Activated B cell treated with CpG ODN at 0.5 μM for 24 hours (primary cell): ENCODE measurements around the gene TMEM222. TPM values are rescaled to one million over a fixed set of nuclear protein-coding genes. Genes with fewer than 3 reads are reported as not detected.

Experiments used
- ATAC-seq: fragments of 200-7000 bp; cut with Tn5 transposase; one replicate; pipeline ENCODE4 v1.10.0; 2021; ENCODE audit warnings: low read depth, mild to moderate bottlenecking, moderate library complexity
- CTCF ChIA-PET: fragments of 350-600 bp; sonication (Branson Sonifier 250); formaldehyde crosslinking; loops from one replicate; lab custom pipeline; 2021; ENCODE audit warnings: antibody characterized with exemption; lab: Charles Lee
- POLR2A ChIA-PET: fragments of 350-600 bp; sonication (Branson Sonifier 250); formaldehyde crosslinking; loops from one replicate; lab custom pipeline; 2021; ENCODE audit warnings: antibody characterized with exemption; lab: Charles Lee
- DNase-seq: peaks from one replicate; pipeline ENCODE4 v3.0.0; 2022
- H3K27ac Mint-ChIP-seq: one replicate; pipeline ENCODE4 v1.8.0; 2020; ENCODE audit warnings: mixed read lengths
- H3K27me3 Mint-ChIP-seq: one replicate; pipeline ENCODE4 v1.8.0; 2021; ENCODE audit warnings: mixed read lengths
- H3K36me3 Mint-ChIP-seq: one replicate; pipeline ENCODE4 v1.8.0; 2021; ENCODE audit warnings: low read depth, mixed read lengths
- H3K4me1 Mint-ChIP-seq: one replicate; pipeline ENCODE4 v1.8.0; 2021; ENCODE audit warnings: mixed read lengths
- H3K4me3 Mint-ChIP-seq: one replicate; pipeline ENCODE4 v1.8.0; 2020; ENCODE audit warnings: mild to moderate bottlenecking, mixed read lengths
- H3K9me3 Mint-ChIP-seq: one replicate; pipeline ENCODE4 v1.8.0; 2020; ENCODE audit warnings: mixed read lengths
- CTCF ChIP-seq: fragments of 200-600 bp; IDR thresholded peaks from one replicate; pipeline ENCODE4 v1.8.0; 2022; ENCODE audit warnings: antibody characterized with exemption, mild to moderate bottlenecking
- intact Hi-C: fragments of 100-400 bp; cut with micrococcal nuclease; formaldehyde crosslinking; loops from one replicate; pipeline ENCODE4 v1.15.1; 2024
- total RNA-seq: library from RNA; stranded (reverse); gene quantifications from 2 replicates; pipeline ENCODE4 v1.2.3, GENCODE V29; 2022

Gene TMEM222
- total RNA-seq, 1 donor from 2014 or later = 43.0 TPM

GRCh38 chr1:27342391-27342777 lies 20.4 kb downstream of the TMEM222 start:
- peaks cover 26% of the 10 kb centered on the region for H3K36me3 Mint-ChIP-seq
- peak overlapping the region; percentile 80 for H3K4me3 Mint-ChIP-seq
- peak overlapping the region; percentile 87 for H3K27ac Mint-ChIP-seq
- DNase-seq (no peak), ATAC-seq (peak; percentile 7)
- H3K9me3 Mint-ChIP-seq = no peaks in the 10 kb centered on the region
- H3K4me1 Mint-ChIP-seq = peaks cover 71% of the 10 kb centered on the region
- no peaks in the 10 kb centered on the region for H3K27me3 Mint-ChIP-seq
- ChIA-PET POLR2A (interaction anchor here (1.1 to 4.7 kb wide), 11 partner anchors 7 to 430 kb away, joined by 3 to 75 read pairs (median 10); partner anchors contain the start of genes FAM76A, MAP3K6, STX12 and TMEM222), CTCF (interaction anchor here (0.9 to 3.7 kb wide), 6 partner anchors 9 to 53 kb away, joined by 3 to 23 read pairs (median 4); no protein-coding TSS in a partner anchor)
- no peak for TF ChIP-seq CTCF
- intact Hi-C loops = loop anchor here (5.0 to 10.0 kb wide), 2 partner anchors 385 to 648 kb away; partner anchors contain the start of genes ARID1A and FAM76A

- Mint-ChIP-seq H3K27ac (peak overlapping the region; percentile 87), H3K4me3 (peak overlapping the region; percentile 80), H3K27me3 (no peaks in the 10 kb centered on the region), H3K36me3 (peaks cover 29% of the 10 kb centered on the region), H3K9me3 (no peaks in the 10 kb centered on the region), H3K4me1 (peaks cover 71% of the 10 kb centered on the region)
- no peak for TF ChIP-seq CTCF
- CTCF ChIA-PET = interaction anchor here (0.9 to 3.7 kb wide), 3 partner anchors 10 to 47 kb away, joined by 4 to 23 read pairs (median 5); no protein-coding TSS in a partner anchor
- intact Hi-C loops = loop anchor here (5.0 to 10.0 kb wide), 2 partner anchors 384 to 648 kb away; partner anchors contain the start of genes ARID1A and FAM76A
- peak; percentile 55 for ATAC-seq
- POLR2A ChIA-PET = interaction anchor here (1.0 to 4.7 kb wide), 7 partner anchors 10 to 319 kb away, joined by 3 to 75 read pairs (median 11); partner anchors contain the start of genes MAP3K6 and TMEM222
- DNase-seq = peak; percentile 57
Measured at GRCh38 chr1:27342778-27343638, 21.0 kb downstream of the TMEM222 start.

GRCh38 chr1:27343639-27344025 lies 21.7 kb downstream of the TMEM222 start:
- Mint-ChIP-seq H3K4me3 (peak overlapping the region; percentile 80), H3K4me1 (peaks cover 68% of the 10 kb centered on the region), H3K36me3 (peaks cover 27% of the 10 kb centered on the region), H3K27ac (peak overlapping the region; percentile 87), H3K27me3 (no peaks in the 10 kb centered on the region), H3K9me3 (no peaks in the 10 kb centered on the region)
- POLR2A ChIA-PET = interaction anchor here (0.6 to 4.7 kb wide), 5 partner anchors 11 to 44 kb away, joined by 3 to 75 read pairs (median 15); partner anchors contain the start of gene MAP3K6
- ATAC-seq (no peak), DNase-seq (no peak)
- intact Hi-C loops = loop anchor here (5.0 to 10.0 kb wide), 2 partner anchors 384 to 649 kb away; partner anchors contain the start of genes ARID1A and FAM76A
- CTCF ChIA-PET = interaction anchor here (3.7 kb wide), 1 partner anchor 10 kb away, joined by 23 read pairs; no protein-coding TSS in a partner anchor
- no peak for TF ChIP-seq CTCF

- POLR2A ChIA-PET = interaction anchor here (0.6 to 4.7 kb wide), 9 partner anchors 10 to 485 kb away, joined by 3 to 75 read pairs (median 4); partner anchors contain the start of genes PPP1R8 and WDTC1
- DNase-seq (no peak), ATAC-seq (no peak)
- H3K27me3 Mint-ChIP-seq = no peaks in the 10 kb centered on the region
- peaks cover 56% of the 10 kb centered on the region for H3K4me1 Mint-ChIP-seq
- peaks cover 26% of the 10 kb centered on the region for H3K36me3 Mint-ChIP-seq
- H3K27ac Mint-ChIP-seq = peak overlapping the region; percentile 46
- no peak for TF ChIP-seq CTCF
- intact Hi-C loops = loop anchor here (10.0 kb wide), 1 partner anchor 650 kb away; the partner anchor contains the start of gene ARID1A
- no peak overlapping the region for H3K4me3 Mint-ChIP-seq
- H3K9me3 Mint-ChIP-seq = no peaks in the 10 kb centered on the region
- CTCF ChIA-PET = interaction anchor here (1.0 to 1.6 kb wide), 5 partner anchors 12 to 50 kb away, joined by 3 to 6 read pairs (median 4); partner anchors contain the start of gene MAP3K6
Measured at GRCh38 chr1:27345272-27345671, 23.3 kb downstream of the TMEM222 start.
